RPMI7951 (cell line): ENCODE measurements around the gene RPL41. TPM values are rescaled to one million over a fixed set of nuclear protein-coding genes. Genes with fewer than 3 reads are reported as not detected.
"Not testable (repeated sequence)": the region's sequence is repeated elsewhere in the genome, so short reads cannot be mapped to it uniquely, and the experiment has no call there.

ENCODE experiments used
- DNase-seq: peaks from one replicate; pipeline ENCODE4 v3.0.0-alpha.2; 2012; ENCODE audit warnings: low read depth
- total RNA-seq: library from RNA; depleted of rRNA; stranded (reverse); fragments of >200 nt; shearing (Covaris generic); gene quantifications from 2 replicates; pipeline ENCODE4 v1.2.3, GENCODE V29; 2014

Gene RPL41
- total RNA-seq, 1 experiment from 2014 or later, result 3,380 TPM

DNA sequence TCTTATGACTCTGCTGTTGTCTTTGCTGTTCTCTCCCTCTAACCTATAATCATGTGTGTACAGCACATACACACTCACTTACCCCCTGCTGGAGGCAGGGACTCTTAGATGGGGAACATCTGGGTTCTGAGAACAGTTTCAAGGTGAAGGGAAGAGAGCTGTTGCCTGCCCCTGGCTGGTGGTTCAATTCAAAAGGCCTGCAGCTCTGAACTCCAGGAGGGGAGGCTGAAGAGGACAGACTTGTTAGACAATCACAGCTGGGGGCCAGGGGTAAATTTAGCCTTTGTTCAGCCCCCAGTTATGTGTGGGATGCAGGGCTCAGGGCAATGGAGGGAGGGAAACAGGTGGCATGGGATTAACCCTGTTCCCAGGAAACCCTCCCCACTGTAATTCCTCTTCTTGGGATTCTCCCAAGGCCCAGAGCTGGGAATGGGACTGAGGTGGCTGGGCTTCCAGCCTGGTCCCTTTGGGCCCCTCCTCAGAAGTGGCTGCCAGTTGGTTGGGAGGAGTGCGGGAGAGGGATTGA, 37.9 kb downstream of the RPL41 start:
- DNase-seq, result no peak

DNA sequence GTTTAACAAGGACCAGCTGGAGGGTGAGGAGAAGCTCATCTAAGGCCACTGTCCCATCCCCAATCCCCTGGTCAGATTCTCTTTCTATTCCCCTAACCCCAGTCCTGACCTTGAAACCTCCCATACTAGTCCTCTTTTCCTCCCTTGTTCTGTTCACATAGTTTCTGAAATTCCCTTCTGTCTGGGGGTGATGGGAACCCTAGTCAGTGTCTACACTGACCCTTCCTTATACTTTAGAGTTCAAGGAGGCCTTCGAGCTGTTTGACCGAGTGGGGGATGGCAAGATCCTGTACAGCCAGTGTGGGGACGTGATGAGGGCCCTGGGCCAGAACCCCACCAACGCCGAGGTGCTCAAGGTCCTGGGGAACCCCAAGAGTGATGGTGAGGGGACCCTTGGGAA, 38.4 kb downstream of the RPL41 start:
- DNase-seq, result no peak

- DNase-seq, result no peak
Observed at GRCh38 chr12:56155256-56155845, 38.9 kb downstream of the RPL41 start.

DNA sequence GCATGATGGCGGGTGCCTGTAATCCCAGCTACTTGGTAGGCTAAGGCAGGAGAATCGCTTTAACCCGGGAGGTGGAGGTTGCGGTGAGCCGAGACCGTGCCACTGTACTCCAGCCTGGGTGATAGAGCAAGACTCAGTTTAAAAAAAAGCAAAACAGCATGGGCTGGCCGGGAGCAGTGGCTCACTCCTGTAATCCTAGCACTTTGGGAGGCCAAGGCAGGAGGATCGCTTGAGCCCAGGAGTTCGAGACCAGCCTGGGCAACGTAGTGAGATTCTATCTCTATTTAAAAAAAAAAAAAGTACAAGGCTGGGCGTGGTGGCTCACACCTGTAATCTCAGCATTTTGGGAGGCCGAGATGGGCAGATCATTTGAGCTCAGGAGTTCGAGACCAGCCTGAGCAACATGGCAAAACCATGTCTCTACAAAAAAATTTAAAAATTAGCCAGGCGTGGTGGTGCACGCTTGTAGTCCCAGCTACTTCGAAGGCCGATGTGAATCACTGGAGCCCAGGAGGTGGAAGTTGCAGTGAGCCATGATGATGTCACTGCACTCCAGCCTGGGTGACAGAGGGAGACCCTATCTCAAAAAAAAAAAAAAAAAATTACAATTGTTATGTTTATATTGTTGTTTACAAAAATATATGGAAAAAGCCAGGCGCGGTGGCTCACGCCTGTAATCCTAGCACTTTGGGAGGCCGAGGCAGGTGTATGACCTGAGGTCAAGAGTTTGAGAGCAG, 40.2 kb downstream of the RPL41 start:
- DNase-seq, result not testable (repeated sequence)

GRCh38 chr12:56157201-56158028, 41.0 kb downstream of the RPL41 start:
- DNase-seq, result peak; percentile 84

GRCh38 chr12:56158029-56158925, 41.8 kb downstream of the RPL41 start, which contains the start of gene MYL6:
Gene MYL6, plus strand, starts transcription at chr12:56158359. Its CDS starts 43 bp downstream, at chr12:56158402.
- DNase-seq, result peak; percentile 96

DNA sequence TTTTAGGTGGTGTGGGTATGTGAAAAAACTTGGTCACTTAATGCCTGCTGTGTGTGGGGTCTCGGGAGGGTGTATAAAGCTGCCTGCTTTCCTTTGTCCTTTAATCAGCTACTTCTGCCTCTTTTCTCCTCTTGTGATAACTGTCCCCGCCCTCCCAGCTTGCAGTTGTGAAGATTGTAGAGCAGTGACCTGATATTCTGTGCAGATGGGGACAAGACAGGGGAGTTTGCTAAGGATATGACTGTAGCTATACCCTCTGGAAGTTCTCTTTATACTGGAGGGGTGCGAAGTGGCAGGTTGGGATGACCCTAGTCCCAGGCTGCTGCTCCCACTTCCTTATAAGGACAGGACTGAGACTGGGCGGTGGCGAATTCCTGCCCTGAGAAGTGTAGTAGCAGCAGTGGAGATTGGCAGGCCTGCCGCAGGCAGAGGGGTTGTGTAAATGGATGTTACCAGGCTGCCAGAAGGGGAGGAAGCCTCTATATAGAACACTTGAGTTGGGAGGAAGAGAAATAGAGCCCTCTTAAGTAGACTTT, 42.6 kb downstream of the RPL41 start:
- DNase-seq, result peak; percentile 85

DNA sequence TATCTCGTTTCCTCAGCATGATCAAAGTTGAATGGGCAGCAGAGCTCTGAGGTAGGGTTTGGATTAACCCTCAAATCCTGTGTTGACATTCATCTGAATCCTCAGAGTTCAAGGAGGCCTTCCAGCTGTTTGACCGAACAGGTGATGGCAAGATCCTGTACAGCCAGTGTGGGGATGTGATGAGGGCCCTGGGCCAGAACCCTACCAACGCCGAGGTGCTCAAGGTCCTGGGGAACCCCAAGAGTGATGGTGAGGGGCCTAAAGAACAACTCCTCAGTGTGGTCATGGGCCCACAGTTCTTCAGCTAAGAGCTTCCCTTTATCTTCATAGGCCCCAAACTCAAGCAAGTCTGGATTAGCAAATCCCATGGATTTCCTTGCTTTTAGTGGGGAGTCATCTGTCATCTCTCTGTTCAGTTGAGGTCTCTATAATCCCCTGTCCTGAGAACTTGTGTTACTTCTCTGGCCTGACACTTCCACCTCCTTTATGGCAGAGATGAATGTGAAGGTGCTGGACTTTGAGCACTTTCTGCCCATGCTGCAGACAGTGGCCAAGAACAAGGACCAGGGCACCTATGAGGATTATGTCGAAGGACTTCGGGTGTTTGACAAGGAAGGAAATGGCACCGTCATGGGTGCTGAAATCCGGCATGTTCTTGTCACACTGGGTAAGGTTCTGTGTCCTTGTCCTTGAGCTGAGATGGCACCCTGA, 43.2 kb downstream of the RPL41 start:
- DNase-seq, result no peak

DNA sequence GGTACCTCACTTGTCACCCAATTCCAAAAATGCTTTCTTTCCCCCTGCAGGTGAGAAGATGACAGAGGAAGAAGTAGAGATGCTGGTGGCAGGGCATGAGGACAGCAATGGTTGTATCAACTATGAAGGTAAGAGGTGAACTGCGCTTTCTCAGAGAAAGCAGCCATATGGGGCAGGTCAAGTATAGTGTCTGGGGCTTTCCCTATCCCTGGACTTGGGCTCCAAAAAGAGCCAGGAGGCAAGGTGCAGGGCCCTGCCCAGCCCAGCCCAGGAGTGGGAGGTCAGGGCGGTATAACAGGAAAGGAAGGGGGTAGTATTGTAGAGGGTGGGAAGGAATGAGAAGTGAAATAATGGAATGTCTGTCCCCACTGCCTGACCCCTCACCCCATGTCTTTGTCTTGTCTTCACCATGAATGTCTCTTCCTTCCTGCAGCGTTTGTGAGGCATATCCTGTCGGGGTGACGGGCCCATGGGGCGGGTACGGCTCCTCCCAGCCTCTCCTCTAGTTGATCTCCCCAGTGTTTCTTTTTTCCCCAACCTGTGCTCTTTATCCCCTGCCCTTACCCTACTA, 43.8 kb downstream of the RPL41 start:
- DNase-seq, result peak; percentile 38

- no peak for DNase-seq
Observed at GRCh38 chr12:56160894-56161689, 44.7 kb downstream of the RPL41 start.

DNA sequence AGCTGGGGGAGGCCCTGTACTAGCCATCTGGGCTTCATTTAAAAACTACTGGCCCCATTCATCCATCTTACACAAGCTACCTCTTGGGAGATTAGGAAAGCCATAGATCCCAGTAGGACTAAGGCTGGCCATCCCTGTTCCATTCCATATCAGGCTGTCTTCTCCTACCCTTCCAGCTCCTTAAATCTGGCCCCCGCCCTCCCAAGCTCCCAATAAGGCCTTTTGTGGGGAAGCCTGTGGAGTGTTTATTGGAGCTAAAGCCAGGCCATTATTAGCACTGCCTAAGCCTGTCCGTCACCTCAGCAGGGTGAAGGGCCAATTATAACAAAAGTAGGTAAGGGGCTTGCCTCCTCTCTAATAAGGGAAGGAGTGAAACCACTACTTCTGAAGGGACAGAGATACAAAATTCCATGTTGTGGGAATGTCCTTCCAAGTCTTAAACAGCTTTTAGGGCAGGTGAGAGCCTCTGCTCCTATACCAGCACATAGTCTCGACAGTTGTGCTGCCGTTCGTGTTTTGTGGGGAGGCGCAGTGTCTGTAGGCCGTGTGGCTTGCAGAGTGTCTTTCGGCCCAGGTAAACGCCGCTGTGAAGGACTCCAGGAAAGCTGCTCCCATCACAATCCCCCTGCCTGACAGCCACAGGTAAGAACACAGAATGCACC, 45.4 kb downstream of the RPL41 start:
- DNase-seq, result no peak

- no peak for DNase-seq
Observed at GRCh38 chr12:56162468-56163290, 46.2 kb downstream of the RPL41 start.

- DNase-seq, result no peak
Observed at GRCh38 chr12:56163533-56164344, 47.3 kb downstream of the RPL41 start.

DNA sequence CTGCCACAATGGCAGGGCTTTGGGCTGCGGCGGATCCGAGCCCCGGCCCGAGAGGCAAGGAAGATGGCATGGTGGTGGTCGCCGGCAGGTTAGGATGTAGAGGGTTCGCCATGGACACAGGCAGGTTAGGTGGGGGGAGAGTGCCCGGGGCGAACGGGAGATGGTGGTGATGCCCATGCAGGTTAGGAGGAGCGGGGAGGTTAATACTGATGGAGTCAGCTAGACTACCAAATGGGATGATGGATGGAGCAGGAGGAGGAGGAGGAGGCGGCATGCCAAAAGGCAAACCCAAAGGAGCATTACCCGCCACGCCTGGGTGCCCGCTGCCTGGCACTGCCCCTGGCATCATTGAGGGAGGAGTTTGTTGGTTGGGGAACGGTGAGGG, 47.9 kb downstream of the RPL41 start:
- no peak for DNase-seq

GRCh38 chr12:56165369-56165768, 48.9 kb downstream of the RPL41 start:
- DNase-seq, result no peak
